Astrocyte of the spinal cord (primary cell): ENCODE data around the gene SLF2.

Experiments
- DNase-seq: peaks from one replicate; pipeline ENCODE4 v3.0.0; 2011; ENCODE audit warnings: low read depth, low spot score
- H3K4me3 ChIP-seq: 2 replicates; pipeline ENCODE4 v1.5.1; 2011; ENCODE audit warnings: low read depth, mild to moderate bottlenecking, low read length, moderate library complexity
- in situ Hi-C: cut with HindIII; loops from 2 replicates; pipeline ENCODE4 v1.10.0; 2017; ENCODE audit warnings: low sequenced_read_pairs
- TF ChIP-seq, protein P1 (sequence below): IDR thresholded peaks from 2 replicates; pipeline ENCODE4 v1.5.1; 2012; ENCODE audit warnings: low read depth, mild to moderate bottlenecking, low read length, inconsistent platforms

Gene SLF2

GRCh38 chr10:100908378-100908777 is 4.4 kb upstream of the SLF2 start:
- in situ Hi-C loops, result no loop called here

DNA sequence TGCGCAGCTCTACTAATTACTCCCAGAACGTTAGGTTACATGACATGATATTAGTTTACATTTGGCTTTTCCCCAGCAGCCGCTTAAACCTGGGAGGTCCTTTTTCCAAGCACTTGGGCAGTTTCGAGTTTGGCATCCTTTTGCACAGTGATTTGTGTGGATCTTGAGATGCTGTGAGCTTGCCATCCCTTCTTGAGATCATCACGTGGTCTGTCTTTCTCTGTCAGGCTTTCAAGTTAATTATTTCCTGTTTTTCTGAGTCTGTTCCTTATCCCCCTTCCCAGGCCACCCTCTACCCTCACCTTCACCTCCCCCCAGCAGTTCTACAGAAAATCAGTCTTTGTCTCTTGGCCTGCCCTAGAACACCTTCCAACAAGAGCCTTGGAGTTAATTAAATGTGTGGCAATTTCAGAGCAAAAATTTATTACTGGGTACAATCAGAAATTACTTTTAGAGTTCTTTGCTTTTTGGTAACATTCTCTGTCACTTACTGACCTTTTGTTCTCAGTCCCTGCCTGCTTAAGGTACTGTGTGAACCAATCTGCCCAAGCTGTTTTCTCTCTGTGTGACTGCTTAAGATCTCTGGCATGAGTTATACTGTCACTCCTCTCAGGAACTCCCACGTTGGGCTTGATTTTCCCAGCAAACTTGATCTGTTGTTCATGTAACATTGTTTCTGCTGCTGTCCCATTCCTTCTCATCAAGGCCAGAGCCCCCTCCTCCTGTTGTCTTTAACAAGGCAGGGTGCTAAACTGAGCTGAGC is 3.1 kb upstream of the SLF2 start:
- TF ChIP-seq, protein P1, sequence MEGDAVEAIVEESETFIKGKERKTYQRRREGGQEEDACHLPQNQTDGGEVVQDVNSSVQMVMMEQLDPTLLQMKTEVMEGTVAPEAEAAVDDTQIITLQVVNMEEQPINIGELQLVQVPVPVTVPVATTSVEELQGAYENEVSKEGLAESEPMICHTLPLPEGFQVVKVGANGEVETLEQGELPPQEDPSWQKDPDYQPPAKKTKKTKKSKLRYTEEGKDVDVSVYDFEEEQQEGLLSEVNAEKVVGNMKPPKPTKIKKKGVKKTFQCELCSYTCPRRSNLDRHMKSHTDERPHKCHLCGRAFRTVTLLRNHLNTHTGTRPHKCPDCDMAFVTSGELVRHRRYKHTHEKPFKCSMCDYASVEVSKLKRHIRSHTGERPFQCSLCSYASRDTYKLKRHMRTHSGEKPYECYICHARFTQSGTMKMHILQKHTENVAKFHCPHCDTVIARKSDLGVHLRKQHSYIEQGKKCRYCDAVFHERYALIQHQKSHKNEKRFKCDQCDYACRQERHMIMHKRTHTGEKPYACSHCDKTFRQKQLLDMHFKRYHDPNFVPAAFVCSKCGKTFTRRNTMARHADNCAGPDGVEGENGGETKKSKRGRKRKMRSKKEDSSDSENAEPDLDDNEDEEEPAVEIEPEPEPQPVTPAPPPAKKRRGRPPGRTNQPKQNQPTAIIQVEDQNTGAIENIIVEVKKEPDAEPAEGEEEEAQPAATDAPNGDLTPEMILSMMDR, result no peak
- H3K4me3 ChIP-seq, result no peak overlapping the region
- DNase-seq, result no peak
- in situ Hi-C loops, result no loop called here

More at GRCh38 chr10:100908378-100908777, 4.4 kb upstream of the SLF2 start:
- H3K4me3 ChIP-seq, result no peak overlapping the region
- TF ChIP-seq, protein P1, result no peak
- DNase-seq, result no peak

DNA sequence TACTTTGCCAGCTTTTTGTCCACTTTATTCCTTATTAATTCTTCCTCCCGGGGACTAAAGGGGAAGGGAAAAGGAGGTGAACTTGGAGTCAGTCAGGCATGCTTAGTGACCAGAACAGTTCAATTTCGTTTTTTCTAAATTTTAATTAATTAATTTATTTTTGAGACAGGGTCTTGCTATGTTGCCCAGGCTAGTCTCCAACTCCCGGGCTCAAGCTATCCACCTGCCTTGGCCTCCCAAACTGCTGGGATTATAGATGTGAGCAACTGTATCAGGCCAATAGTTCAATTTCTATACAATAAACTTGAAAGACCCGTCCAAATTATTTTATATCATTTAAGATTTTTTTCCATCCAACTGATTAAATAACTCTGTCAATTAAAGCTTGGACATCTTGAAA is 1.3 kb upstream of the SLF2 start:
- in situ Hi-C loops, result no loop called here
- H3K4me3 ChIP-seq, result no peak overlapping the region
- no peak for DNase-seq
- TF ChIP-seq, protein P1, result no peak

- no peak for DNase-seq
- in situ Hi-C loops, result no loop called here
- TF ChIP-seq, protein P1, result no peak
- peak overlapping the region; percentile 97 for H3K4me3 ChIP-seq
Observed at GRCh38 chr10:100912013-100912604, 654 bp upstream of the SLF2 start.

- in situ Hi-C loops, result no loop called here
- peak overlapping the region; percentile 97 for H3K4me3 ChIP-seq
- no peak for DNase-seq
- TF ChIP-seq, protein P1, result no peak
Observed at GRCh38 chr10:100913470-100913865, 705 bp downstream of the SLF2 start.

- DNase-seq, result no peak
- no peak overlapping the region for H3K4me3 ChIP-seq
- in situ Hi-C loops, result no loop called here
- TF ChIP-seq, protein P1, result no peak
Observed at GRCh38 chr10:100917071-100917470, 4.3 kb downstream of the SLF2 start.
